NB4 (cell line): ENCODE data around the gene OR5M3.

Experiments used
- CTCF ChIP-seq: IDR thresholded peaks from one replicate; pipeline ENCODE4 v1.5.1; 2012; ENCODE audit warnings: low read depth, low read length
- MAX ChIP-seq: IDR thresholded peaks from 2 replicates; pipeline ENCODE4 v1.6.1; 2011; ENCODE audit warnings: low read depth, low read length
- POLR2A ChIP-seq: IDR thresholded peaks from 2 replicates; pipeline ENCODE4 v1.6.1; 2011; ENCODE audit warnings: mild to moderate bottlenecking; ENCODE audit not compliant: insufficient read length; ENCODE audit errors: extremely low read depth

- TF ChIP-seq POLR2A: no peak
- no peak for TF ChIP-seq CTCF
- TF ChIP-seq MAX: no peak
These were observed 1.6 kb upstream of the OR5M3 start for GRCh38 chr11:56474729-56475235.
